Right lobe of liver (tissue), 6 donors: ENCODE measurements around the gene KDSR. TPM values are rescaled to one million over a fixed set of nuclear protein-coding genes. Genes with fewer than 3 reads are reported as not detected.

Source experiments
- ATAC-seq, 4 donors: fragments of 200-7000 bp; cut with Tn5 transposase; one replicate each; pipeline ENCODE4 v1.9.1; 2020; ENCODE audit warnings: mild to moderate bottlenecking in 4 of 4, moderate library complexity in 4 of 4
- DNase-seq, 3 donors: peaks; one replicate each; pipeline ENCODE4 v3.0.0-alpha.2; 2020
- H3K27ac ChIP-seq, 3 donors: fragments of 200-600 bp; one replicate each; pipeline ENCODE4 v1.8.0; 2022
- H3K27me3 ChIP-seq, 2 donors: fragments of 200-600 bp; one replicate each; pipeline ENCODE4 v1.8.0; 2022
- H3K36me3 ChIP-seq, 4 donors: fragments of 200-600 bp; sonication (generic) in 1 of 4; one replicate each; pipeline versions ENCODE4 v1.5.1 to v1.8.0; 2017 to 2022; ENCODE audit warnings: control low read depth in 1 of 4
- H3K4me1 ChIP-seq, 4 donors: fragments of 200-600 bp; sonication (generic) in 1 of 4; one replicate each; pipeline versions ENCODE4 v1.5.1 to v1.8.0; 2017 to 2022; ENCODE audit warnings: control low read depth in 1 of 4
- H3K4me3 ChIP-seq, 3 donors: fragments of 200-600 bp; one replicate each; pipeline ENCODE4 v1.8.0; 2022
- H3K9me3 ChIP-seq, 4 donors: fragments of 200-600 bp; sonication (generic) in 1 of 4; one replicate each; pipeline versions ENCODE4 v1.5.1 to v1.8.0; 2017 to 2022; ENCODE audit warnings: control low read depth in 1 of 4
- CTCF ChIP-seq, 4 donors: fragments of 200-600 bp in 3 of 4; fragments of 450-650 bp in 1 of 4; IDR thresholded peaks; one replicate each; pipeline versions ENCODE4 v1.5.1 to v1.8.0; 2016 to 2022; ENCODE audit warnings: antibody characterized with exemption in 4 of 4, mild to moderate bottlenecking in 2 of 4
- POLR2A ChIP-seq: fragments of 450-650 bp; IDR thresholded peaks from one replicate; pipeline ENCODE4 v1.6.1; 2017; ENCODE audit warnings: antibody characterized with exemption, mild to moderate bottlenecking
- WGBS: methylation state at CpG from one replicate; pipeline ENCODE4 v1.1.6; 2018; ENCODE audit warnings: low coverage, low lambda C conversion rate; ENCODE audit not compliant: insufficient coverage; ENCODE audit errors: missing lambda C conversion rate; 5-methylcytosine and 5-hydroxymethylcytosine counted together
- intact Hi-C, 2 donors: fragments of 100-400 bp; cut with DNase I; formaldehyde crosslinking; loops; one replicate each; pipeline versions ENCODE4 v1.11.2 to v1.14.1; 2022
- long read RNA-seq: library from polyadenylated mRNA; unstranded; transcript quantifications from one replicate; pipeline ENCODE4 v2.0.0, GENCODE V29; 2019
- total RNA-seq, 6 experiments: library from RNA; depleted of rRNA in 2 of 6; stranded (reverse); fragments of >200 nt in 2 of 6; fragmentation: NEBNext Ultra II Directional in 3 of 6; extraction: Animal tissue kit (Norgen Biotek cat#: 25700) in 3 of 6; gene quantifications; one replicate each; pipeline versions ENCODE4 v1.1.0 to v1.2.4, GENCODE V29; 2016 to 2023
- donor health status: DM: no; HTN: yes; CAD: no.
- donor health status: DM: no; HTN: no; CAD: no.
- donor health status: DM: no; HTN: no; CAD: no.
- donor health status: DM: no; HTN: yes; CAD: no.
- donor health status: DM: no; HTN: yes; CAD: no.

The KDSR gene
- 10 to 100 TPM; 32.3 to 67.1 (median 56.1) TPM for total RNA-seq
- long read RNA-seq, full-length matches to known transcripts: 5 of 13 reads
- long read RNA-seq, partial matches to known transcripts: 2 of 13 reads
- long read RNA-seq, other reads (novel, unspliced or antisense): 6 of 13 reads

- Histone ChIP-seq H3K36me3 (peaks cover 0 to 3% (median under 1%) of the 10 kb centered on the region in 4 donors), H3K27ac (peak within 1 kb of the TSS; percentile 89 to 97 (median 94)), H3K4me3 (peak within 1 kb of the TSS; percentile 85 to 90 (median 90)), H3K4me1 (peaks cover 0 to 18% (median 0%) of the 10 kb centered on the region in 4 donors), H3K9me3 (no peaks in the 10 kb centered on the region), H3K27me3 (no peaks in the 10 kb centered on the region)
- ATAC-seq: peak; percentile 92 to 97 (median 93)
- DNase-seq: peak; percentile 95 to 98 (median 97)
- 0% methylated on average over 6 of the region's 90 CpGs for WGBS
- intact Hi-C loops: loop anchor here in 1 of 2 donors (10.0 kb wide), 1 partner anchor 57 kb away; the partner anchor contains the start of gene VPS4B
- TF ChIP-seq POLR2A (peak; percentile 95), CTCF (IDR thresholded peaks at IDR 0.05) (peak in 1 of 4 donors; percentile 3)
Measured at GRCh38 chr18:63367053-63367953, at the start of gene KDSR. KDSR (minus strand) TSS chr18:63367206; CDS start chr18:63367118, 88 bp downstream.

- TF ChIP-seq CTCF (IDR thresholded peaks at IDR 0.05) (no peak), POLR2A (no peak)
- ATAC-seq: no peak
Measured at GRCh38 chr18:63412953-63413352, 45.9 kb upstream of the KDSR start.

DNA sequence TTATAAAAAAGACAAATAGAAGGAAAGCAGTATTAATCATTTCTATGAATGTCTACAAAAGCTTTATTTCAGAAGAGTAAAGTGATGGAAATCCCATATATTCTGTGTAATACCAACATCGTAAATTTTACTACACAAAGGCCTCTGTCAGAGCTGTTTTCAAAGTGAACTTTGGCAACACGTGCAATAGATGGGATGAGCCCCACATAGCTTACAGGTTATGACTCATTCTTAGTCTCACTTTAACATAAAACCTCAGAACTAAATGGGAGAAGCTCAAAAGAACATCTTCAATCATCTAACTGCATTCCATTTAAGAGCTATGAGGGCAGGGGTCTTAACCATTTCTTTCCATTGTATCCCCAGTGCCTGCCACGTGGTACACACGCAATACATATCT lies 43.8 kb upstream of the KDSR start:
- peak in 1 of 4 donors; percentile 41 for ATAC-seq
- intact Hi-C loops: no loop called here
- DNase-seq: no peak
- Histone ChIP-seq H3K4me3 (no peak overlapping the region), H3K4me1 (peaks cover 0 to 24% (median 9%) of the 10 kb centered on the region in 4 donors), H3K27me3 (no peaks in the 10 kb centered on the region), H3K9me3 (no peaks in the 10 kb centered on the region), H3K27ac (no peak overlapping the region), H3K36me3 (peaks cover 0 to 22% (median 8%) of the 10 kb centered on the region in 4 donors)
- 83% methylated on average over 4 of the region's 4 CpGs for WGBS
- no peak for TF ChIP-seq CTCF (IDR thresholded peaks at IDR 0.05)
- no peak for TF ChIP-seq POLR2A

More at GRCh38 chr18:63412953-63413352, 45.9 kb upstream of the KDSR start:
- no peaks in the 10 kb centered on the region for H3K9me3 ChIP-seq
- peaks cover 0 to 6% (median 2%) of the 10 kb centered on the region in 4 donors for H3K4me1 ChIP-seq
- no peak overlapping the region for H3K4me3 ChIP-seq
- no peak for DNase-seq
- no peak overlapping the region for H3K27ac ChIP-seq
- peaks cover 0 to 22% (median 8%) of the 10 kb centered on the region in 4 donors for H3K36me3 ChIP-seq
- intact Hi-C loops: no loop called here
- 72% methylated on average over 4 of the region's 4 CpGs for WGBS
- no peaks in the 10 kb centered on the region for H3K27me3 ChIP-seq

GRCh38 chr18:63409301-63409700 lies 42.3 kb upstream of the KDSR start:
- intact Hi-C loops: no loop called here
- H3K9me3 ChIP-seq: no peaks in the 10 kb centered on the region
- ATAC-seq (no peak), DNase-seq (no peak)
- H3K27me3 ChIP-seq: no peaks in the 10 kb centered on the region
- H3K36me3 ChIP-seq: peaks cover 0 to 22% (median 8%) of the 10 kb centered on the region in 4 donors
- TF ChIP-seq POLR2A (no peak), CTCF (IDR thresholded peaks at IDR 0.05) (no peak)
- no peak overlapping the region for H3K27ac ChIP-seq
- H3K4me3 ChIP-seq: no peak overlapping the region
- WGBS: 79% methylated on average over 5 of the region's 5 CpGs
- H3K4me1 ChIP-seq: peaks cover 0 to 24% (median 9%) of the 10 kb centered on the region in 4 donors
